Prostate gland (tissue), 2 donors: ENCODE data around the gene GHRL.

Source experiments
- POLR2A ChIP-seq: fragments of 450-650 bp; IDR thresholded peaks from one replicate; pipeline ENCODE4 v1.6.1; 2016; ENCODE audit warnings: antibody characterized with exemption, mild to moderate bottlenecking
- TF ChIP-seq, protein P1 (sequence below), 4 experiments: fragments of 200-600 bp in 2 of 4; fragments of 450-650 bp in 2 of 4; sonication (generic) in 2 of 4; IDR thresholded peaks; 1 replicate in 3 of 4; 2 replicates in 1 of 4; pipeline ENCODE4 v1.5.1; 2016 to 2019; ENCODE audit warnings: antibody characterized with exemption in 4 of 4, mild to moderate bottlenecking in 2 of 4, moderate library complexity in 2 of 4

DNA sequence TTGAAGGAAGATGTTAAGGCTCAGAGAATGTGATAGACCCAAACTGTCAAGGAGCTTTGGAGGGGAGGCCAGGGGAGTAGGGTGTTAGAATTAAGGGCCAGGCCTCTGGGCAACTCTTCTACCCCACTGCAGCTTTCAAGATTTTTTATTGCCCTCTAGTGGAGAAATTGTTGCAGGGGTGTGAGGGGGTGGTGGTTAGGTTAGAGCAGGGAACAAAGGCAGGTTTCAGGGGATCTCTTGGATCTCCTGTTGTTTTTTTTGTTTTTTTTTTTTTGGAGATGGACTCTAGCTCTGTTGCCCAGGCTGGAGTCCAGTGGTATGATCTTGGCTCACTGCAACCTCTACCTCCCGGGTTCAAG, 29.6 kb upstream of the GHRL start:
- TF ChIP-seq, protein P1, sequence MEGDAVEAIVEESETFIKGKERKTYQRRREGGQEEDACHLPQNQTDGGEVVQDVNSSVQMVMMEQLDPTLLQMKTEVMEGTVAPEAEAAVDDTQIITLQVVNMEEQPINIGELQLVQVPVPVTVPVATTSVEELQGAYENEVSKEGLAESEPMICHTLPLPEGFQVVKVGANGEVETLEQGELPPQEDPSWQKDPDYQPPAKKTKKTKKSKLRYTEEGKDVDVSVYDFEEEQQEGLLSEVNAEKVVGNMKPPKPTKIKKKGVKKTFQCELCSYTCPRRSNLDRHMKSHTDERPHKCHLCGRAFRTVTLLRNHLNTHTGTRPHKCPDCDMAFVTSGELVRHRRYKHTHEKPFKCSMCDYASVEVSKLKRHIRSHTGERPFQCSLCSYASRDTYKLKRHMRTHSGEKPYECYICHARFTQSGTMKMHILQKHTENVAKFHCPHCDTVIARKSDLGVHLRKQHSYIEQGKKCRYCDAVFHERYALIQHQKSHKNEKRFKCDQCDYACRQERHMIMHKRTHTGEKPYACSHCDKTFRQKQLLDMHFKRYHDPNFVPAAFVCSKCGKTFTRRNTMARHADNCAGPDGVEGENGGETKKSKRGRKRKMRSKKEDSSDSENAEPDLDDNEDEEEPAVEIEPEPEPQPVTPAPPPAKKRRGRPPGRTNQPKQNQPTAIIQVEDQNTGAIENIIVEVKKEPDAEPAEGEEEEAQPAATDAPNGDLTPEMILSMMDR (IDR thresholded peaks at IDR 0.05) = no peak
- no peak for TF ChIP-seq POLR2A
